Liver (tissue), 9 donors: Measurements from ENCODE around the gene U2AF1L4. TPM values are rescaled to one million over a fixed set of nuclear protein-coding genes. Genes with fewer than 3 reads are reported as not detected.

ENCODE experiments used
- DNase-seq: peaks from one replicate; pipeline ENCODE4 v3.0.0-alpha.2; 2017; ENCODE audit warnings: low spot score
- H3K27ac ChIP-seq, 2 donors: one replicate each; pipeline ENCODE4 v1.7.0; 2013; ENCODE audit warnings: inconsistent platforms in 2 of 2, low read length in 2 of 2, control low read depth in 1 of 2, low read depth in 1 of 2, mild to moderate bottlenecking in 1 of 2
- H3K27me3 ChIP-seq, 4 donors: one replicate each; pipeline versions ENCODE4 v1.6.1 to v1.7.0; 2013; ENCODE audit warnings: low read length in 3 of 4, inconsistent platforms in 1 of 4, mild to moderate bottlenecking in 1 of 4, moderate library complexity in 1 of 4; ENCODE audit not compliant: control insufficient read depth in 4 of 4, insufficient read depth in 4 of 4
- H3K36me3 ChIP-seq, 4 donors: one replicate each; pipeline versions ENCODE4 v1.6.1 to v1.7.0; 2013; ENCODE audit warnings: low read length in 3 of 4, mild to moderate bottlenecking in 3 of 4, low read depth in 1 of 4, moderate library complexity in 1 of 4; ENCODE audit not compliant: control insufficient read depth in 4 of 4, insufficient read depth in 3 of 4
- H3K4me1 ChIP-seq, 4 donors: one replicate each; pipeline versions ENCODE4 v1.6.1 to v1.7.0; 2013; ENCODE audit warnings: low read length in 3 of 4, mild to moderate bottlenecking in 3 of 4, moderate library complexity in 1 of 4; ENCODE audit not compliant: control insufficient read depth in 4 of 4, insufficient read depth in 4 of 4
- H3K4me3 ChIP-seq, 3 donors: one replicate each; pipeline versions ENCODE4 v1.6.1 to v1.7.0; 2013; ENCODE audit warnings: low read length in 3 of 3, control low read depth in 1 of 3, low read depth in 1 of 3, mild to moderate bottlenecking in 1 of 3
- H3K9ac ChIP-seq, 2 donors: one replicate each; pipeline ENCODE4 v1.7.0; 2013; ENCODE audit warnings: low read length in 2 of 2, mild to moderate bottlenecking in 2 of 2, moderate library complexity in 2 of 2, control low read depth in 1 of 2, low read depth in 1 of 2
- H3K9me3 ChIP-seq, 4 donors: one replicate each; pipeline versions ENCODE4 v1.6.1 to v1.7.0; 2013; ENCODE audit warnings: low read length in 3 of 4; ENCODE audit not compliant: control insufficient read depth in 4 of 4
- FOXA1 ChIP-seq: IDR thresholded peaks from 2 replicates; pipeline ENCODE4 v1.6.1; 2016; ENCODE audit warnings: antibody characterized with exemption
- FOXA2 ChIP-seq: IDR thresholded peaks from 2 replicates; pipeline ENCODE4 v1.6.1; 2016; ENCODE audit warnings: antibody characterized with exemption
- GABPA ChIP-seq, 2 donors: IDR thresholded peaks in 1 of 2; conservative IDR thresholded peaks in 1 of 2; 2 replicates each; pipeline ENCODE4 v1.6.1; 2016; ENCODE audit warnings: antibody characterized with exemption in 2 of 2, mild to moderate bottlenecking in 1 of 2, moderate library complexity in 1 of 2
- HNF4A ChIP-seq, 2 donors: conservative IDR thresholded peaks; 2 replicates each; pipeline ENCODE4 v1.6.1; 2016; ENCODE audit warnings: antibody characterized with exemption in 2 of 2, mild to moderate bottlenecking in 2 of 2
- JUND ChIP-seq, 2 donors: IDR thresholded peaks; 2 replicates each; pipeline ENCODE4 v1.6.1; 2016; ENCODE audit warnings: antibody characterized with exemption in 2 of 2
- NR2F2 ChIP-seq: IDR thresholded peaks from 2 replicates; pipeline ENCODE4 v1.6.1; 2016; ENCODE audit warnings: antibody characterized with exemption
- RAD21 ChIP-seq, 2 donors: IDR thresholded peaks; 2 replicates each; pipeline ENCODE4 v1.6.1; 2016; ENCODE audit warnings: antibody characterized with exemption in 2 of 2, mild to moderate bottlenecking in 2 of 2
- RXRA ChIP-seq, 2 donors: IDR thresholded peaks; 2 replicates each; pipeline ENCODE4 v1.6.1; 2017 to 2018; ENCODE audit warnings: antibody characterized with exemption in 2 of 2, mild to moderate bottlenecking in 1 of 2
- SP1 ChIP-seq: IDR thresholded peaks from 2 replicates; pipeline ENCODE4 v1.6.1; 2018; ENCODE audit warnings: antibody characterized with exemption, mild to moderate bottlenecking
- TAF1 ChIP-seq: conservative IDR thresholded peaks from 2 replicates; pipeline ENCODE4 v1.6.1; 2016; ENCODE audit warnings: antibody characterized with exemption, mild to moderate bottlenecking
- YY1 ChIP-seq: IDR thresholded peaks from 2 replicates; pipeline ENCODE4 v1.6.1; 2016; ENCODE audit warnings: antibody characterized with exemption, mild to moderate bottlenecking
- WGBS: extraction: QIAGEN DNeasy Blood & Tissue Kit; methylation state at CpG from one replicate; pipeline ENCODE4 v1.1.7; 2013; 5-methylcytosine and 5-hydroxymethylcytosine counted together
- polyA plus RNA-seq, 2 donors: library from polyadenylated mRNA; stranded (reverse) in 1 of 2; unstranded in 1 of 2; fragments of 200-250 nt in 1 of 2; fragments of >200 nt in 1 of 2; fragmentation: Nextera tagmentation in 1 of 2; extraction: Ambion mirVana in 1 of 2; gene quantifications; one replicate each; pipeline versions ENCODE4 v1.2.1 to v1.2.3, GENCODE V29; 2013 to 2015
- total RNA-seq, 2 donors: library from RNA; depleted of rRNA; stranded (reverse); fragments of >200 nt; gene quantifications; one replicate each; pipeline ENCODE4 v1.2.3, GENCODE V29; 2014
- TF ChIP-seq, protein P1 (sequence below): IDR thresholded peaks from 2 replicates; pipeline ENCODE4 v1.6.1; 2016; ENCODE audit warnings: antibody characterized with exemption, mild to moderate bottlenecking
- TF ChIP-seq, protein P2 (sequence below): IDR thresholded peaks from 2 replicates; pipeline ENCODE4 v1.6.1; 2016; ENCODE audit warnings: antibody characterized with exemption
- TF ChIP-seq, protein P3 (sequence below): IDR thresholded peaks from 2 replicates; pipeline ENCODE4 v1.6.1; 2016; ENCODE audit warnings: antibody characterized with exemption
- TF ChIP-seq, protein P4 (sequence below): fragments of 150-350 bp; IDR thresholded peaks from 2 replicates; pipeline ENCODE4 v1.5.1; 2017; ENCODE audit warnings: improper control_type of control experiment, low read depth, low read length; ENCODE audit not compliant: missing input control
- donor health status: healthy.
- donor health status: healthy.
- donor health status: healthy.
- donor health status: healthy.
- donor health status: healthy.

The U2AF1L4 gene
- total and polyA plus RNA-seq, 4 donors, result 4.5 to 36.5 (median 13.4) TPM

DNA sequence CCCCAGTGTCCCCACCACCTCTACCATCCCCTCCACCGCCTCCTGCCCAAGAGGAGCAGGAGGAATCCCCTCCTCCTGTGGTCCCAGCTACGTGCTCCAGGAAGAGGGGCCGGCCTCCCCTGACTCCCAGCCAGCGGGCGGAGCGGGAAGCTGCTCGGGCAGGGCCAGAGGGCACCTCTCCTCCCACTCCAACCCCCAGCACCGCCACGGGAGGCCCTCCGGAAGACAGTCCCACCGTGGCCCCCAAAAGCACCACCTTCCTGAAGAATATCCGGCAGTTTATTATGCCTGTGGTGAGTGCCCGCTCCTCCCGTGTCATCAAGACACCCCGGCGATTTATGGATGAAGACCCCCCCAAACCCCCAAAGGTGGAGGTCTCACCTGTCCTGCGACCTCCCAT lies 24.6 kb downstream of the U2AF1L4 start (continued):
- TF ChIP-seq, protein P1, sequence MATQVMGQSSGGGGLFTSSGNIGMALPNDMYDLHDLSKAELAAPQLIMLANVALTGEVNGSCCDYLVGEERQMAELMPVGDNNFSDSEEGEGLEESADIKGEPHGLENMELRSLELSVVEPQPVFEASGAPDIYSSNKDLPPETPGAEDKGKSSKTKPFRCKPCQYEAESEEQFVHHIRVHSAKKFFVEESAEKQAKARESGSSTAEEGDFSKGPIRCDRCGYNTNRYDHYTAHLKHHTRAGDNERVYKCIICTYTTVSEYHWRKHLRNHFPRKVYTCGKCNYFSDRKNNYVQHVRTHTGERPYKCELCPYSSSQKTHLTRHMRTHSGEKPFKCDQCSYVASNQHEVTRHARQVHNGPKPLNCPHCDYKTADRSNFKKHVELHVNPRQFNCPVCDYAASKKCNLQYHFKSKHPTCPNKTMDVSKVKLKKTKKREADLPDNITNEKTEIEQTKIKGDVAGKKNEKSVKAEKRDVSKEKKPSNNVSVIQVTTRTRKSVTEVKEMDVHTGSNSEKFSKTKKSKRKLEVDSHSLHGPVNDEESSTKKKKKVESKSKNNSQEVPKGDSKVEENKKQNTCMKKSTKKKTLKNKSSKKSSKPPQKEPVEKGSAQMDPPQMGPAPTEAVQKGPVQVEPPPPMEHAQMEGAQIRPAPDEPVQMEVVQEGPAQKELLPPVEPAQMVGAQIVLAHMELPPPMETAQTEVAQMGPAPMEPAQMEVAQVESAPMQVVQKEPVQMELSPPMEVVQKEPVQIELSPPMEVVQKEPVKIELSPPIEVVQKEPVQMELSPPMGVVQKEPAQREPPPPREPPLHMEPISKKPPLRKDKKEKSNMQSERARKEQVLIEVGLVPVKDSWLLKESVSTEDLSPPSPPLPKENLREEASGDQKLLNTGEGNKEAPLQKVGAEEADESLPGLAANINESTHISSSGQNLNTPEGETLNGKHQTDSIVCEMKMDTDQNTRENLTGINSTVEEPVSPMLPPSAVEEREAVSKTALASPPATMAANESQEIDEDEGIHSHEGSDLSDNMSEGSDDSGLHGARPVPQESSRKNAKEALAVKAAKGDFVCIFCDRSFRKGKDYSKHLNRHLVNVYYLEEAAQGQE, result no peak

DNA sequence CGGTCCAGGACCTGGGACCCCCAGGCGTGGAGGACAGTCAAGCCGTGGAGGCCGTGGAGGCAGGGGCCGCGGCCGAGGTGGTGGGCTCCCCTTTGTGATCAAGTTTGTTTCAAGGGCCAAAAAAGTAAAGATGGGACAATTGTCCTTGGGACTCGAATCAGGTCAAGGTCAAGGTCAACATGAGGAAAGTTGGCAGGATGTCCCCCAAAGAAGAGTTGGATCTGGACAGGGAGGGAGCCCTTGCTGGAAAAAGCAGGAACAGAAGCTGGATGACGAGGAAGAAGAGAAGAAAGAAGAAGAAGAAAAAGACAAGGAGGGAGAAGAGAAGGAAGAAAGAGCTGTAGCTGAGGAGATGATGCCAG lies 25.1 kb downstream of the U2AF1L4 start:
- Histone ChIP-seq H3K9me3 (no peaks in the 10 kb centered on the region), H3K9ac (no peak overlapping the region), H3K4me3 (no peak overlapping the region), H3K4me1 (peaks cover 12 to 34% (median 25%) of the 10 kb centered on the region in 4 donors), H3K27me3 (no peaks in the 10 kb centered on the region), H3K36me3 (peaks cover 25 to 41% (median 33%) of the 10 kb centered on the region in 4 donors), H3K27ac (no peak overlapping the region)
- no peak for DNase-seq
- TF ChIP-seq HNF4A (conservative IDR thresholded peaks at IDR 0.05) (no peak), RXRA (IDR thresholded peaks at IDR 0.05) (no peak), JUND (IDR thresholded peaks at IDR 0.05) (no peak), YY1 (no peak), NR2F2 (no peak), SP1 (no peak), RAD21 (IDR thresholded peaks at IDR 0.05) (no peak), GABPA (IDR thresholded peaks at IDR 0.05 in 1 of 2, conservative IDR thresholded peaks at IDR 0.05 in 1 of 2) (no peak), FOXA2 (no peak), FOXA1 (no peak), TAF1 (no peak)
- TF ChIP-seq, protein P2, sequence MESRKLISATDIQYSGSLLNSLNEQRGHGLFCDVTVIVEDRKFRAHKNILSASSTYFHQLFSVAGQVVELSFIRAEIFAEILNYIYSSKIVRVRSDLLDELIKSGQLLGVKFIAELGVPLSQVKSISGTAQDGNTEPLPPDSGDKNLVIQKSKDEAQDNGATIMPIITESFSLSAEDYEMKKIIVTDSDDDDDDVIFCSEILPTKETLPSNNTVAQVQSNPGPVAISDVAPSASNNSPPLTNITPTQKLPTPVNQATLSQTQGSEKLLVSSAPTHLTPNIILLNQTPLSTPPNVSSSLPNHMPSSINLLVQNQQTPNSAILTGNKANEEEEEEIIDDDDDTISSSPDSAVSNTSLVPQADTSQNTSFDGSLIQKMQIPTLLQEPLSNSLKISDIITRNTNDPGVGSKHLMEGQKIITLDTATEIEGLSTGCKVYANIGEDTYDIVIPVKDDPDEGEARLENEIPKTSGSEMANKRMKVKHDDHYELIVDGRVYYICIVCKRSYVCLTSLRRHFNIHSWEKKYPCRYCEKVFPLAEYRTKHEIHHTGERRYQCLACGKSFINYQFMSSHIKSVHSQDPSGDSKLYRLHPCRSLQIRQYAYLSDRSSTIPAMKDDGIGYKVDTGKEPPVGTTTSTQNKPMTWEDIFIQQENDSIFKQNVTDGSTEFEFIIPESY, result no peak
- TF ChIP-seq, protein P3, sequence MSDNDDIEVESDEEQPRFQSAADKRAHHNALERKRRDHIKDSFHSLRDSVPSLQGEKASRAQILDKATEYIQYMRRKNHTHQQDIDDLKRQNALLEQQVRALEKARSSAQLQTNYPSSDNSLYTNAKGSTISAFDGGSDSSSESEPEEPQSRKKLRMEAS, result no peak
- TF ChIP-seq, protein P4, sequence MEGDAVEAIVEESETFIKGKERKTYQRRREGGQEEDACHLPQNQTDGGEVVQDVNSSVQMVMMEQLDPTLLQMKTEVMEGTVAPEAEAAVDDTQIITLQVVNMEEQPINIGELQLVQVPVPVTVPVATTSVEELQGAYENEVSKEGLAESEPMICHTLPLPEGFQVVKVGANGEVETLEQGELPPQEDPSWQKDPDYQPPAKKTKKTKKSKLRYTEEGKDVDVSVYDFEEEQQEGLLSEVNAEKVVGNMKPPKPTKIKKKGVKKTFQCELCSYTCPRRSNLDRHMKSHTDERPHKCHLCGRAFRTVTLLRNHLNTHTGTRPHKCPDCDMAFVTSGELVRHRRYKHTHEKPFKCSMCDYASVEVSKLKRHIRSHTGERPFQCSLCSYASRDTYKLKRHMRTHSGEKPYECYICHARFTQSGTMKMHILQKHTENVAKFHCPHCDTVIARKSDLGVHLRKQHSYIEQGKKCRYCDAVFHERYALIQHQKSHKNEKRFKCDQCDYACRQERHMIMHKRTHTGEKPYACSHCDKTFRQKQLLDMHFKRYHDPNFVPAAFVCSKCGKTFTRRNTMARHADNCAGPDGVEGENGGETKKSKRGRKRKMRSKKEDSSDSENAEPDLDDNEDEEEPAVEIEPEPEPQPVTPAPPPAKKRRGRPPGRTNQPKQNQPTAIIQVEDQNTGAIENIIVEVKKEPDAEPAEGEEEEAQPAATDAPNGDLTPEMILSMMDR, result no peak
- TF ChIP-seq, protein P1, result no peak
- WGBS, result 88% methylated on average over 9 of the region's 9 CpGs
